Naive thymus-derived CD8-positive, alpha-beta T cell (primary cell): ENCODE results near the gene NDUFAF7. TPM values are rescaled to one million over a fixed set of nuclear protein-coding genes. Genes with fewer than 3 reads are reported as not detected.
A peak's percentile ranks its signal among the peaks of the same experiment; 100 is the strongest.
"Not testable (repeated sequence)": the region's sequence is repeated elsewhere in the genome, so short reads cannot be mapped to it uniquely, and the experiment has no call there.

Source experiments
- ATAC-seq, 2 donors: fragments of 150-1000 bp; cut with Tn5 transposase in 1 of 2; sonication (Bioruptor Pico), chemical (Tn5 transposase) in 1 of 2; 1 replicate in 1 of 2; 2 replicates in 1 of 2; pipeline ENCODE4 v1.10.0; 2021; ENCODE audit warnings: mild to moderate bottlenecking in 2 of 2, moderate library complexity in 2 of 2
- POLR2A ChIA-PET: fragments of 350-600 bp; sonication (Branson Sonifier 250); formaldehyde crosslinking; loops from one replicate; lab custom pipeline; 2021; ENCODE audit warnings: antibody characterized with exemption; lab: Charles Lee
- DNase-seq, 10 donors: peaks; one replicate each; pipeline versions ENCODE4 v3.0.0 to v3.0.0-alpha.2; 2020 to 2022
- H3K27ac Mint-ChIP-seq, 10 donors: one replicate each; pipeline ENCODE4 v1.8.0; 2020 to 2022; ENCODE audit warnings: mild to moderate bottlenecking in 10 of 10, mixed read lengths in 10 of 10, moderate library complexity in 4 of 10, inconsistent platforms in 1 of 10
- H3K27me3 Mint-ChIP-seq, 5 donors: one replicate each; pipeline ENCODE4 v1.8.0; 2021 to 2022; ENCODE audit warnings: mixed read lengths in 5 of 5
- H3K36me3 Mint-ChIP-seq, 3 donors: one replicate each; pipeline ENCODE4 v1.8.0; 2020 to 2022; ENCODE audit warnings: mixed read lengths in 3 of 3, mild to moderate bottlenecking in 2 of 3, inconsistent platforms in 1 of 3
- H3K4me1 Mint-ChIP-seq, 4 donors: one replicate each; pipeline ENCODE4 v1.8.0; 2021 to 2022; ENCODE audit warnings: mixed read lengths in 4 of 4
- H3K4me3 Mint-ChIP-seq, 10 donors: one replicate each; pipeline ENCODE4 v1.8.0; 2020 to 2022; ENCODE audit warnings: mild to moderate bottlenecking in 10 of 10, mixed read lengths in 10 of 10, moderate library complexity in 6 of 10, inconsistent platforms in 1 of 10
- H3K9me3 Mint-ChIP-seq, 9 donors: one replicate each; pipeline ENCODE4 v1.8.0; 2020 to 2022; ENCODE audit warnings: mixed read lengths in 9 of 9, mild to moderate bottlenecking in 3 of 9, inconsistent platforms in 1 of 9, moderate library complexity in 1 of 9
- polyA plus RNA-seq, 3 donors: library from polyadenylated mRNA; unstranded; fragments of 300-500 nt; fragmentation: Illumina TruSeq; gene quantifications; one replicate each; pipeline ENCODE4 v1.2.3, GENCODE V29; 2021
- total RNA-seq, 8 experiments: library from RNA in 2 of 8; stranded (reverse) in 2 of 8; gene quantifications; one replicate each; pipeline ENCODE4 v1.2.3 and lab custom pipeline; 2021 to 2026

The NDUFAF7 gene
- total and polyA plus RNA-seq, 5 experiments from 2014 or later: 5.7 to 35.2 (median 9.5) TPM

DNA sequence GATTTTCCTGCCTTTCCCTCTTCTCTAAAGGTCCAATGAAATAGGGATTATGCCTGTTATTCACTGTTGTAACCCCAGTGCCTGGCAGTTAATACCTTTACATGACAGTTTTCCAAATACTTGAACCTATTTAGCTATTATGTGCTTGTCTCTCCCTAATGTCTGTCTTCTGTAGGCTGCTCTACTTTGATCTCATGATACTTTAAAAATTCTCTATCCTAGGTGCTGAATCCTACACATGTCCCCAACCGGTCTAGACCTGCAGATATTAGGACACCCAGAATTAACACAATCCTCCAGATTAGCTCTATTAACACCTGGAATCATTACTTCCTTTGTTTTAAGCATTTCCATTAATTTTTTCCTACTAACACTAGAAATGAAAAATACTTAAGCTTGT is 7.4 kb upstream of the NDUFAF7 start:
- Mint-ChIP-seq H3K27me3 (no peaks in the 10 kb centered on the region), H3K9me3 (no peaks in the 10 kb centered on the region), H3K4me1 (peaks cover 26 to 65% (median 56%) of the 10 kb centered on the region in 4 donors), H3K36me3 (peaks cover 13 to 86% (median 45%) of the 10 kb centered on the region in 3 donors), H3K27ac (peak overlapping the region in 4 of 10 donors; percentile 3 to 27 (median 14)), H3K4me3 (peak overlapping the region in 1 of 10 donors; percentile 51)
- no peak for ATAC-seq
- POLR2A ChIA-PET: no interaction called here
- DNase-seq: no peak

DNA sequence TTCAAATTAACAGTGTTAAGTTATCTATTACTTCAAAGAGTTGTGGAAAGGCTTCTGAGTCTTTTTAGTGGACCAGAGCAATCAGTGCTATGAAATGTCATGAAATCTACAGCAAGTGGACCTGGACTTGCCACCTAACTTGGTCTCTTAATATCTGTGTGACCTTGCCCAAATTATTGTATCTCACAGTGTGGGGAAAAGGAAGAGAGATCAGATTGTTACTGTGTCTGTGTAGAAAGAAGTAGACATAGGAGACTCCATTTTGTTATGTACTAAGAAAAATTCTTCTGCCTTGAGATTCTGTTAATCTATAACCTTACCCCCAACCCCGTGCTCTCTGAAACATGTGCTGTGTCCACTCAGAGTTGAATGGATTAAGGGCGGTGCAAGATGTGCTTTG is 6.3 kb upstream of the NDUFAF7 start:
- Mint-ChIP-seq H3K36me3 (peaks cover 13 to 78% (median 43%) of the 10 kb centered on the region in 3 donors), H3K27ac (peak overlapping the region in 4 of 10 donors; percentile 9 to 67 (median 30)), H3K4me1 (peaks cover 26 to 70% (median 59%) of the 10 kb centered on the region in 4 donors), H3K4me3 (peak overlapping the region in 9 of 10 donors; percentile 7 to 66 (median 42))
- DNase-seq, H3K9me3 Mint-ChIP-seq, ATAC-seq, H3K27me3 Mint-ChIP-seq, POLR2A ChIA-PET: not testable (repeated sequence)

DNA sequence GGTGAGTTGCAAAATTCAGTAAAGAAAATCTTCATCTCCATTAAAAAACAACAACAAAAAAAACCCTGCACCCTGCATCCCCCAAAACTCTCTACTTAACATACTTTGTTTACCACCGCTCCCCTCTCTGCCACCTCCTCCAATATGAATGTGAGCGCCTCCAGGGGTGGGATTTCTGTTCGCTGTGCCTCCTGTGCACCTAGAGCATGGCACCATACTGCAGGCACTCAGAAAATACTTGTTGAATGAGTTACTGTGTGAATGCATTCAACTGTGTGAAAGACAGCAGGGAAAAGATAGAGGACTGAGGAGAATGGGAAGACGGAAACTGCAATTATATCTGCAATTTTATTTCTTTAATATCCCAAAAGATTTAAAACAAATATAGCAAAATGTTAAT is 4.6 kb upstream of the NDUFAF7 start:
- POLR2A ChIA-PET: no interaction called here
- H3K4me1 Mint-ChIP-seq: peaks cover 26 to 66% (median 59%) of the 10 kb centered on the region in 4 donors
- no peak overlapping the region for H3K27ac Mint-ChIP-seq
- H3K36me3 Mint-ChIP-seq: peaks cover 13 to 61% (median 31%) of the 10 kb centered on the region in 3 donors
- H3K4me3 Mint-ChIP-seq: peak overlapping the region in 6 of 10 donors; percentile 5 to 62 (median 17)
- DNase-seq (no peak), ATAC-seq (no peak)
- no peaks in the 10 kb centered on the region for H3K9me3 Mint-ChIP-seq
- no peaks in the 10 kb centered on the region for H3K27me3 Mint-ChIP-seq

DNA sequence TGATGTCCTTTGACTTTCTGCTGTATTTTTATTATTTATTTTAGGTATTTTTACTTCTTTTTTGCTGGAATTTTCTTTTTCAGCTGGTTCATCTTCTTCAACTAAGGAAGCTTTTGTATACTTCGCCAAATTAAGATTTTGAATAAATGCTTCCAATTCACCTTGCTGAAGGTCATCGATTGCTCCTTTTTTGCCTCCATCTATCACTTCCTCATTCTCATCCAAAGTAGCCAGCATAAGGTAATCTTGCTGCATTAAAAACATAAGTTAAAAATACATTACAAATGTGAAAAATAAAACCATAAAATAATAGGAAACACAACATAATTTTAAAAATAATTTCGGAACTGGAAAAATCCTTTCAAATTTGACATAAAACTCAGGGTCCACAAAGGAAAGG is 2.7 kb upstream of the NDUFAF7 start:
- no peaks in the 10 kb centered on the region for H3K27me3 Mint-ChIP-seq
- DNase-seq (no peak), ATAC-seq (no peak)
- H3K4me3 Mint-ChIP-seq: no peak overlapping the region
- no peaks in the 10 kb centered on the region for H3K9me3 Mint-ChIP-seq
- POLR2A ChIA-PET: no interaction called here
- peaks cover 13 to 53% (median 44%) of the 10 kb centered on the region in 4 donors for H3K4me1 Mint-ChIP-seq
- peaks cover 13 to 43% (median 21%) of the 10 kb centered on the region in 3 donors for H3K36me3 Mint-ChIP-seq
- H3K27ac Mint-ChIP-seq: no peak overlapping the region

DNA sequence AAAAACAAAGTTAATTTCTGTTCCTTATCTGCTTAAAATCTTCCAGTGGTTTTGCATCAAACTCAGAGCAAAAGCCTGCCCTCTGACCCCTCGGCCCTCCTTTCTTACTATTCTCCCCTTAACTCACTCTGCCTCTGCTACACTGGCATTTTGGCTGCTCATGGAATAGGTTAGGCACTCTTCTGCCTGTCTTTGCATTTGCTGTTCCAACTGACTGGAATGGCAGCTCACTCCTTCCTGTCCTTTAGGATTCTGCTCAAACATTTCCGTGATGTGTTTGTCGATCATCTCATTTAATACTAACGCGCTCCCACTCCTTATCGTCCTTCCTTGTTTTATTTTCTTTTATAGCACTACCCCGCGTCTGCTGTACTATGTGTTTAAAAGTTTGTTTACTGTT is 877 bp upstream of the NDUFAF7 start:
- DNase-seq (peak in 1 of 10 donors; percentile 4), ATAC-seq (no peak)
- POLR2A ChIA-PET: no interaction called here
- no peak overlapping the region for H3K27ac Mint-ChIP-seq
- no peaks in the 10 kb centered on the region for H3K27me3 Mint-ChIP-seq
- H3K9me3 Mint-ChIP-seq: no peaks in the 10 kb centered on the region
- peaks cover 4 to 38% (median 20%) of the 10 kb centered on the region in 3 donors for H3K36me3 Mint-ChIP-seq
- no peak overlapping the region for H3K4me3 Mint-ChIP-seq
- H3K4me1 Mint-ChIP-seq: peaks cover 12 to 51% (median 44%) of the 10 kb centered on the region in 4 donors

DNA sequence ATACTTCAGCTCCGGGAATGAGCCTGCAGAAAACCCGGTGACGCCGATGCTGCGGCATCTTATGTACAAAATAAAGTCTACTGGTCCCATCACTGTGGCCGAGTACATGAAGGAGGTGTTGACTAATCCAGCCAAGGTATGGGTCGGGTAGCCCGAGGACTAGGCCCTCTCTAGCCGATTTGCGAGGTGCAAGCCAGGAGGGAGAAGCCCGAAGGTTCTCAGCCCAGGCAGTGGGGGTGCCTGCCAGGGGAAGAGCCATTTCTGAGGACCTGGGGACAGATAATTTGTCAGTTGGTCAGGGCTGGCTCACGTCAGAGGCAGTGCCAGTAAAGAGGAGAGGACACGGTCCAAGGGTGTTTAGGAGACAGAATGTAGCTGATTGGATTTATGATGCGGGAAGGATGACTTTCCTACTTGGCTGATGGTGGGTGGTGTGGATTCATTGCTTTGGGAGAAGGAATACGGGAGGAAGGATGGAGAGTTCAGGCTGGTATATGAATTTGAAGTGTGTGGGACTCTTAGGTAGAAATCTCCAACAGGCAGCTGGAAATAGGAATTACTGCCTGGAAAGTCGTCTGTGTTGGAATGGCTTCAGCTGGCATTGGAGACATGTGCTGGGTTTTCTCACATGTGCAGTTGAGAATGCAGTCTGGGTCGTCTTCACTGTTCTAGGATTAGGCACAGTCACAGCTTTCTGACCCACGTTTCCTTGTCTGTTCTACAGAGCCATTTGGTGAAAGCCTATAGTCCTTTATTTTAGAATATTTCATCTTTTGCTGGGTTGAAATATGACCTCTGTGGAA is 874 bp downstream of the NDUFAF7 start:
- Mint-ChIP-seq H3K4me3 (no peak overlapping the region), H3K9me3 (no peaks in the 10 kb centered on the region), H3K27me3 (no peaks in the 10 kb centered on the region), H3K4me1 (peaks cover 10 to 40% (median 32%) of the 10 kb centered on the region in 4 donors), H3K36me3 (peaks cover 0 to 38% (median 20%) of the 10 kb centered on the region in 3 donors), H3K27ac (no peak overlapping the region)
- ATAC-seq (peak in 1 of 2 donors; percentile 2), DNase-seq (no peak)
- POLR2A ChIA-PET: interaction anchor here (0.5 to 1.7 kb wide), 9 partner anchors 11 to 1552 kb away, joined by 3 to 17 read pairs (median 4); partner anchors contain the start of genes CEBPZOS, EIF2AK2, GPATCH11 and HEATR5B

DNA sequence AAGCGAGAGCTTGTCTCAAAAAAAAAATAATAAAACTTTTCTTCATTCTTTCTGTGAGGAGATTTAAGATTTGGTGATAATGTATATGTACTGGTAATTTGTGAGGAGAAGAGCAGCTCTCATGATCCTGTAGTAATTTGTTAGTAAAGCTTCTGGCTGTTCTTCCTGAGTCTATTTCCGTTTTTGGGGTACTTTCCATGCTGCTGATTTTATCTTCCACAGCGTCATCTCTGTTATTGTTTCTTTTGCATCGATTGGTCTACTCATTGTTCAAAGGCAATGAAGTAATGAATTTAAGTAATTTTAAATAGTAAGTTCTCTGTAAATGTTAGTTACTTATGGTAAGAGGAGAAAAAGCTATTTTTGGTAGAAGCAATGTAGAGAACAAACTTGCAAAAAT is 12.0 kb downstream of the NDUFAF7 start:
- ATAC-seq (no peak), DNase-seq (no peak)
- H3K4me3 Mint-ChIP-seq: peak overlapping the region in 1 of 10 donors; percentile 2
- H3K36me3 Mint-ChIP-seq: peaks cover 0 to 85% (median 18%) of the 10 kb centered on the region in 3 donors
- POLR2A ChIA-PET: no interaction called here
- no peaks in the 10 kb centered on the region for H3K27me3 Mint-ChIP-seq
- H3K4me1 Mint-ChIP-seq: peaks cover 0 to 2% (median 0%) of the 10 kb centered on the region in 4 donors
- H3K9me3 Mint-ChIP-seq: no peaks in the 10 kb centered on the region
- H3K27ac Mint-ChIP-seq: peak overlapping the region in 4 of 10 donors; percentile 4 to 63 (median 20)

DNA sequence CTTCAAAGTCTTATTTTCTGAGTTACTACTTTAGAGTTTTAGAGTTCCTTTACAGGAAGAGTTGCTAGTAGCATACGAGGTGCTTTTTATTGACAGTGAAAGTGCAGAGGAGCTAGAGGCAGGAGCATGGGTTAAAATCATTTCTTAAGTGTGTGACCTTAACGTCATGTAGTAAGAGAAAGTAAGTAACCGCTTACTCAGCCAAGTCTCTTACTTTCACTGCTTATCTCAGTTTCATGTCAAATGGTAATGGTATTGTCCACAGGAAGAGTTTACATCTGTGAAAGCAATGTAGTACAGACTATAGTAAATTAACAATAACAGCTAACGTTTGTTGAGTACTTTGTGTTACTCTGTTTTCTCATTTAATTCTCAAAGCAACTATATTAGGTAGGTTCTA is 12.6 kb downstream of the NDUFAF7 start:
- DNase-seq: no peak
- H3K36me3 Mint-ChIP-seq: peaks cover 0 to 85% (median 19%) of the 10 kb centered on the region in 3 donors

DNA sequence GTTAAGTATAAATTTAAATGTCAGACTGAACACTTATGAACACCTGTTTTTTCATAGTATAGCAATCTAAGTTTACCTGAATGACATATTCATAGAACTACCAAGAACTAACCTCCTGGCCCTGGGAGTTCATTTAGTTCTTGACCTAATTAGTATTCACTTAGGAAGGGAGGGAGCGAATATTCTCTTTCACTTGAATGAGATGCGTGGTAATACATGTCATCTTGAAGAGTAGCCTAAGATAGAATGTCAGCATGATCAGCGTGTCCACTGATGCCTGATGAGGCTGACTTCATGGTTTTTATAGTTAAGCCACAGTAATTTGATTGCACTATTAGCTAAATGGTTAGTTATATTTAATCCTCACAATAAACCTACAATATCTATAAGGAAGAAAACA is 13.3 kb downstream of the NDUFAF7 start:
- Mint-ChIP-seq H3K4me1 (peaks cover 0 to 2% (median 0%) of the 10 kb centered on the region in 4 donors), H3K36me3 (peaks cover 0 to 87% (median 21%) of the 10 kb centered on the region in 3 donors), H3K9me3 (no peaks in the 10 kb centered on the region), H3K27ac (peak overlapping the region in 3 of 10 donors; percentile 18 to 76 (median 25)), H3K4me3 (no peak overlapping the region), H3K27me3 (no peaks in the 10 kb centered on the region)
- ATAC-seq: no peak
- no peak for DNase-seq
- POLR2A ChIA-PET: no interaction called here

More for the DNA sequence above, 12.6 kb downstream of the NDUFAF7 start:
- H3K4me1 Mint-ChIP-seq: peaks cover 0 to 2% (median 0%) of the 10 kb centered on the region in 4 donors
- H3K27ac Mint-ChIP-seq: peak overlapping the region in 4 of 10 donors; percentile 15 to 22 (median 19)
- no peaks in the 10 kb centered on the region for H3K27me3 Mint-ChIP-seq
- no peak overlapping the region for H3K4me3 Mint-ChIP-seq
- POLR2A ChIA-PET: no interaction called here
- no peaks in the 10 kb centered on the region for H3K9me3 Mint-ChIP-seq
- no peak for ATAC-seq

DNA sequence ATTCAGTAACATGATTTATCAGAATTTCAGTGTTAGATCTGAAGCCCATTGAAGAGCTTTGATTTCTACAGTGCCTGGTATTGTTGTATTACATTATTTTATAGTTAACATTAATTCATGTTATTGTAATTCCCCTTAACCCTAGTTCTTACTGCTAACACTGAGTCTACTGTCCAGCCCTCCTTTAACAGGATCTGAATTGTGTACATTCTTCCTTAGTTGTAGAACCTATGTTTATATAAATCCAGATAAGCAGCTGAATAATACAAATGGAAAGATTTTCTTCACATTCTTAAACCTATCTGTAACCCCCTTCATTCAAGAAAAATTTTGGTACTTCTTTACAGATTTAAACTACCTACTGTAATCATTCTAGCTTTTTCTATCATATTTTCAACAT is 14.7 kb downstream of the NDUFAF7 start:
- no peaks in the 10 kb centered on the region for H3K27me3 Mint-ChIP-seq
- H3K36me3 Mint-ChIP-seq: peaks cover 1 to 88% (median 22%) of the 10 kb centered on the region in 3 donors
- ATAC-seq: no peak
- no peaks in the 10 kb centered on the region for H3K4me1 Mint-ChIP-seq
- H3K27ac Mint-ChIP-seq: peak overlapping the region in 1 of 10 donors; percentile 27
- H3K9me3 Mint-ChIP-seq: no peaks in the 10 kb centered on the region
- POLR2A ChIA-PET: no interaction called here
- DNase-seq: no peak
- H3K4me3 Mint-ChIP-seq: no peak overlapping the region

DNA sequence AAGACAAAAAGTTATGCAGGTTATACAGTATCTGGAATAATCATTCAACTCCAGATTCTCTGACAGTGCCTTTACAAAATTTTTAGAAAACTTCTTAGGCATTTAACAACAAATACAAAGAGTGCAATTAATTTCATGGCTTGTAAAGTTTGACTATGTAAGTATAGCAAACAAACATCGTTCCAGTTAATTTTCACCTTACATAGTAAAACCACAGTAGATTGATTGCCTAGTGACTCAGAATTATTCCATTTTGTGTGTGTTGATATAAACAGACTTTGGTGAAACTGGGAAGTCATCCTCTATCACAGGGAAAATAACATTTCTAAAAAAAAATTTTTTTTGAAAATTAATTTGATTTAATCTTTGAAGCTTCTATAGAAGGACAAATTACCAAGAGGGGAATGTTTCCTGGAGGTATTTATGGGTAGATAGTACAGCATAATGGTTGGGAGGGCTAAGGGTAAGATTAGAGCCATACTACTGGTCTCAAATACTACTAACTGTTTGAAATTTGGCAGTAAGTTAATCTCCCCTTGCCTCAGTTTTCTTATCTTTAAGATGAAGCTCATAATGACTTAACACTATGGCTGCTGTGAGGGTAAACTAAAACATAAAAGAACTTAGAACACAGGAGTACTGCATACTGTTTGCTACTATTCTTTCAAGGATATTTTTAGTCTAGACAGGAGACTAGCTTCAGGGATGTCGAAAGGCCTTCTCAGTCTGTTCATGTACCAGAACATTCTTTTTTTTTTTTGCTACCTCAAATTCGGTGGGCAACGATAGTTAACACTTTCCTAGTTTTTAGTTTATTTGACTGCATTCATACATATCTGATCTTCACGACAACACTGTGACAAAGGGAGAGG is 19.6 kb downstream of the NDUFAF7 start:
- H3K4me3 Mint-ChIP-seq: no peak overlapping the region
- H3K27me3 Mint-ChIP-seq: no peaks in the 10 kb centered on the region
- peak overlapping the region in 5 of 10 donors; percentile 28 to 73 (median 55) for H3K27ac Mint-ChIP-seq
- H3K4me1 Mint-ChIP-seq: peaks cover 0 to 2% (median 1%) of the 10 kb centered on the region in 4 donors
- no peaks in the 10 kb centered on the region for H3K9me3 Mint-ChIP-seq
- POLR2A ChIA-PET: no interaction called here
- DNase-seq (no peak), ATAC-seq (no peak)
- H3K36me3 Mint-ChIP-seq: peaks cover 11 to 87% (median 18%) of the 10 kb centered on the region in 3 donors

DNA sequence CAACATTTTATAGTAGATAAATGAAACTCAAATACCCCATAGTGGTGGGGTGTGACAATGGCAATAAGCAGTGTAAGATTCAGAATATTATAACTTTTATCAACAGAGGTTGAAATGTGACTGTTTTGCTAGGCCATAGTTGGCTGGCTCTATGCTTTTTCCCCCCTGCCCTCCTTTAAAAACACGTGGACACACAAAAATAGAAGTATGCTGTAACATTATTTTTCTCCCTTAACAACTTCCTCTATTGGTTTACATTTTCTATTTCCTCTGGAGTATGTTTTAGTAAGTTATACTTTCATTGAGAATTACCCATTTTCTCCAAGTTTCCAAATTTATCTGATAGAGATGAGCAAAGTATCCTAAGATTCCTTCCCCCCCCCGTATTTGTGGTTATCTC is 31.1 kb downstream of the NDUFAF7 start:
- H3K4me1 Mint-ChIP-seq: peaks cover 0 to 9% (median under 1%) of the 10 kb centered on the region in 4 donors
- H3K4me3 Mint-ChIP-seq: no peak overlapping the region
- H3K9me3 Mint-ChIP-seq: no peaks in the 10 kb centered on the region
- peak overlapping the region in 5 of 10 donors; percentile 4 to 82 (median 15) for H3K27ac Mint-ChIP-seq
- no peaks in the 10 kb centered on the region for H3K27me3 Mint-ChIP-seq
- ATAC-seq (no peak), DNase-seq (no peak)
- H3K36me3 Mint-ChIP-seq: peaks cover 0 to 62% (median 8%) of the 10 kb centered on the region in 3 donors
- POLR2A ChIA-PET: interaction anchor here (1.2 kb wide), 1 partner anchor 62 kb away, joined by 3 read pairs; no protein-coding TSS in a partner anchor
